SKM-1 treated with dmso at 0.1 percent for 144 hours (cell line): ENCODE measurements around the gene FMOD.
"Not testable (repeated sequence)": the region's sequence is repeated elsewhere in the genome, so short reads cannot be mapped to it uniquely, and the experiment has no call there.

Experiments used
- DNase-seq: peaks from one replicate; lab custom pipeline; 2025; ENCODE audit not compliant: unreplicated experiment; lab: John Stamatoyannopoulos, UW

The FMOD gene

DNA sequence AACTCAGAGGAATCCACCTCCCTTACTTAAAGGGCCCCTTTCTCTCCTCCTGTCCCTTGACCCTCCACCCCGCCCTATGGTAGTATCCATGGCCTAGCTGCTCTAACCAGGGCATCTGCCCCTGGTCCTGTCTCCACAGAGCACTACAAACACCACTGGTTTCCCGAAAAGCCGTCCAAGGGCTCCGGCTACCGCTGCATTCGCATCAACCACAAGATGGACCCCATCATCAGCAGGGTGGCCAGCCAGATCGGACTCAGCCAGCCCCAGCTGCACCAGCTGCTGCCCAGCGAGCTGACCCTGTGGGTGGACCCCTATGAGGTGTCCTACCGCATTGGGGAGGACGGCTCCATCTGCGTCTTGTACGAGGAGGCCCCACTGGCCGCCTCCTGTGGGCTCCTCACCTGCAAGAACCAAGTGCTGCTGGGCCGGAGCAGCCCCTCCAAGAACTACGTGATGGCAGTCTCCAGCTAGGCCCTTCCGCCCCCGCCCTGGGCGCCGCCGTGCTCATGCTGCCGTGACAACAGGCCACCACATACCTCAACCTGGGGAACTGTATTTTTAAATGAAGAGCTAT lies 43.9 kb downstream of the FMOD start:
- no peak for DNase-seq

DNA sequence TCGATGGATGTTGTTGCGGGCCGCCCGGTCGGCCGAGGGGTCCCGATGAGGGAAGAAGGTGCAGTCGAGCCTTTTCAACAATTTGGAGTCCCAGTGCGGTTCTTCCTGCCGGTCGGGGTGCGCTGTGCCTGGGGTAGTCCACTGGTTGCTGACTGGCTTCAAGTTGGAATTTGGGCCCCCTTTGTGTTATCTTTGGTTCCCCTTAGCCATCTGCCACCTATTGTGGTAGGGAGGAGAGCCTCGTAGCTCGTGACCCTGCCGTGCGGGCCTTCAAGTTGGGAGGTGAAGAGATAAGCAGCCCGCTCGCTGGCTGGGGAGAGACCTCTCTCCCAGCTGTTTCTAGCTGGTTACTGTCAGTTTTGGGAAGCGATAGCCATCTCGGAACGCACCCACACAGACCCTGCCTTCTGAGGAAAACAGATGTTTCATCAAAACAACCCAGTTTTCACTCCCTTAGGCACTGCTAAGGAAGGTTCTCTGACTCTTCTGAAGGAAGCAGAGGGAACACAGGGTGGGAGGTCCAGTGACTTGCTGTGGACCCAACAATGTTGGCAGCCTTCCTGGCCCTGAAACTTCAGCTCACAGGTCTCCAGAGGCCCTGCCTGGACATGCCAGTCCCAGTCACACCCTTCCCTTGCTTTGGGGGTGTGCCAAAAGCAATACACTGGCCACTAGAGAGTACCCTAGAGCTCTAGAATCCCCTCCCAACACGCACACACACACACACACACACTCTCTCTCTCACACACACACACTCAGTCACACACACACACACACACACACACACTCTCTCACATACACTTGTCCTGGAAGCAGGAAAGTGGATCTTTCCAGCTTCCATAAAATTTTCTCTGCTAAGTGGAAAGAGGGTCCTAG lies 44.6 kb downstream of the FMOD start:
- no peak for DNase-seq

DNA sequence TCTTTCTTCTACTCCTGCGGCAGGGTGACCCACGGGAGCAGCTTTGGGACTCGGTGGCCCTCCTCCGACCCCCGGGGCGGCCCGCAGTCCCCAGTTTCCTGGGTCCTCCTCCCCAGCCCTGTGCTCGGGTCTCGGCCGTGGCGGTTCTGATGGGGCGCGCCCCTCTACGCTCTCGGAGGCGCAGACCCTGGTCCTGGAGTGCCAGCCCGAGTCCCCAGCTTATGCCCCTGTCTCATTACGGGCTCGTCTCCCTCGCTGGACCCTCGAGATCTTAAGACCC lies 45.2 kb downstream of the FMOD start:
- no peak for DNase-seq

DNA sequence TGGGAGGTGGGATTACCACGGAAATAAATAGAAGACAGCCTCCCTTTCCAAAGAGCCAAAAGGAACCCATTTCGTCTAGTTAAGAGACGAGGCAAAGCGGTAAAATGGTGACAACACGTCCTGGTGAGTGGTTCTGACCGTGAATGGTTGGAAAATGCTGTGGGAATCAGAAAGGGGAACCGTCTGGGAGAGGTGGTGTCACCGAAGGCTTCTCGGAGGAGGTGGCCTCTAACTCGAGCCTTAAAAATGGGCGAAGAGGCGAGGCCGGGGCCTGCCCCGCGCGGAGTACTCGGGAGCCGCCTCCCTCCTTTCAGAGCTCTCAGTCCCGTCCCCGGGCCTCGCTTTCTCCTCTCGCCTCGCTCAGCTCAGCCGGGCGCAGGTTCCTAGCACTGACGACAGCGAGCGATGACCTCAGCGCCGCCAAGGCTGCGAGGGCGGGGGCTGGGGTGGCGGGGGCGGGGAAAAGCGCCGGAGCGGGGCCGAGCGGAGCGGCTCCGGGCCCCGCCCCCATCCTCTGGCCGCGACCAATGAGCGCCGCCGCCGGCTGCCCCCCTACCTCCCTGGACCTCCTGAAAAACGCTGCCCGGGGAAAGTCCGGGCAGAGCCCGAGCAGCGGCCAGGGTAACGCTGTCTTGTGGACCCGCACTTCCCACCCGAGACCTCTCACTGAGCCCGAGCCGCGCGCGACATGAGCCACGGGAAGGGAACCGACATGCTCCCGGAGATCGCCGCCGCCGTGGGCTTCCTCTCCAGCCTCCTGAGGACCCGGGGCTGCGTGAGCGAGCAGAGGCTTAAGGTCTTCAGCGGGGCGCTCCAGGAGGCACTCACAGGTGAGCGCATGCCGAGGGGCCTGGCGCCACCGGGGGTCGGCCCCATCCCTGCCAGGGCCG lies 45.8 kb downstream of the FMOD start, which contains the start of gene BTG2:
Gene BTG2 (plus strand): TSS at position 601 of the 890 bp plus-strand sequence. CDS start 88 bp downstream, at position 689.
- DNase-seq = peak; percentile 88

DNA sequence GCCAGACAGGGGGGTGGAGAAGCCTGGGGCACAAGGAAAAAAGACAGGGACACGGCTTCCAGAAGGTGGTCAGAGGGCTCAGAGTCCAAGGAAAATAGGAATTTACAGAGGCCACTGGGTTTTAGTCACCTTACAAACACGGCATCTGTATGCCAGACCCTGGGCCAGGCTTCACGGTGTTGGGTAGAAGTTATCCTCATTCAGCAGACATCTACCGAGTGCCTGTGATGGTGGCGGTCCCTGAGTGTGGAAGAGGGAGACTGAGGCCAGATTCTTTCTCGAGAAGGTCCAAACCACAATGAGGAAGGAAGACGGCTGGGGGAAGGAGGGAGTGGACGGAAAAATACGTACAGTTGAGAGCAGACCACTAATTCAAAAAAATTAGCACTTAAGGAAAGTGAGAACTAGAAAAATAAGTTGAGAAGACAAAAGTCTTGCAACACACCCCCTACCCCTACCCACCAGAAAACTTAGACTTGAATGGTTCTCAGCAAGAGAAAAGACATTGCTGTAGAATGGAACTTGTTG lies 46.5 kb downstream of the FMOD start:
- DNase-seq = peak; percentile 82

DNA sequence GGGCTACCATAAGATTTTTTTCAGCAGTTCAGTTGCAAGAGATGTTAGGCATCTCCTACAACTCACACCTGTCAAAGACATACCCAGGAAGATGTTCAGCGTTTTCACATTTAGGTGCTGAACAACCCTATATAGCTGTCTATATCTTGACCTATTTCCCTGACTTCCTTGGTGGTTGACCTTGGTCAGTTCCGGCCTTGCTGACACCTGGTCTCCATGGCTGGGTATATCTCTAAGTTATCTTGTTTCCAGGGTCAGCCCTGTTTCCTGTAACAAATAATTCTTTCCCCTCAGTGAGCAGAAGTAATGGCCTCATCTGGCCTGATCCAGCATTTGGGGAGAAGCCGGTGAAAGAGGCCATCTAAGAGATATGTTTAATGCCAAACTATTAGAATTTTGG lies 48.0 kb downstream of the FMOD start:
- no peak for DNase-seq

DNA sequence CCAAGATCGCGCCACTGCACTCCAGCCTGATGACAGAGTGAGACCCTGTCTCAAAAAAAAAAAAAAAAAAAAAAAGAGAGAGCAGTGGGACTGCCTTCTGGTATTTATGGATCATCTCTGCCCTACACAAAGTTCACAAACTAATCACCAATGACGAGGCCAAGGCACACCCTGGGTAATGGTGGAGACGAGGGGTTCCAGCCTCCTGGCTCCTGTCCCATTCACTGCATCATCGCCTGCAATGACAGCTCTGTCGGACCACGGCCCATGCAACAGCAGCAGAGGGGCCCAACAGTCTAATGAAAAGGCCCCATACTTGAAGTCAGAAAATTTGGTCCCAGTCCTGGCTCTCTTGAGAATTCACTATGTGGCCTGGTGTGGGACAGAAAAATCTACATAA lies 48.5 kb downstream of the FMOD start:
- DNase-seq = no peak

DNA sequence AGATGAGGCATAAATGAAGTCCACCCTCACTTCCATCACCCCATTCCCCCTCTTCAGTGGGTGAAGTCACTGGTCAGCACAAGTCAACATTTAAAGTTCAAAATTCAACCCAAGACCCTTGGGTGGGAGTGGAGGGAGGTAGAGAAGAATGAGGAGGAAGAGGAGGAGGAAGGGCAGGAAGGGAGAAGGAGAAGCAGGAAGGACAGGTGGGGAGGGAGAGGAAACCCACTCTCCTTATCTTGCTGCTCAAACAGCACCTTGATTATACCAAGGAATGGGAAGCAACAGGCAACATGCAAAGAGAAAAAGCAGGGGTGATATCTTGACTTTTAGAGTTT lies 49.6 kb downstream of the FMOD start:
- DNase-seq = no peak

DNA sequence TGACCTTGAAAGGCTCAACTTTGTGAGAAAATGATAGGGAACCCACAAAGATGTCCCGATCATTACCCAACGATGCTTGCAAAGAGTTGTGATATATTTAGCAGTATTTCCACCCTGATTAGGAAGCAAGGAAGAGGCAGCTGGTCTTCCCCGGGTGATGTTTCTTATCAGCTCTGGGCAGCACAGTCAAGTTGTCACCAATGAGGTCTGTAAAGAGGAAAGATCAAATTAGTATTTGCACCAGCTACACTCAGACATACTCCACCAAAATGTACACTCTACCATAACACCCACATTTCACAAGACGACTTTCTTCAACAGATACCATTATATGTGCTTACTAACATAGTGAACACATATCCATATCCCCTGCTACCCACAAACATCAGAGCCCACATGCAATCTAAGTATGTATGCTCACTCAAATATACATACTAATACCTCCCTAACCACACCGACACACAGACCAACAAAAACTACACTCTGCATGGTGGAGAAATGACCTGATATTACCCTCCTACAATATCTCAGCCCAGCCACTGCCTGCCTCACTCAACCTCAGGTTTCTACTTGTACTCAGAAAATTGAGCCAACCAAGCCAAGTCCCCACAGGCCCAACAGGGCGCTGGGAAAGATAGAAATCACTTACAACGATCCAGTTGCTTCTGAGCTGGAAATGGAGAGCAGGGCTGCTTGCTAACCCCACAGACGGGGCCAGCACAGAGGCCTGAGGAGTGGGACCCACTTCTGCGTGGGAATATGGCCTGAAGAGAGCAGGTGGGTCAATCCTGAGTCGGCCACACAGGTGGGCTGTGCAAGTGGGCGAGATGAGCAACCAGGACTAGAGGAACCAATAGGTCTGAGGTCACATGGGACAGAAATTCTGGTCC lies 50.2 kb downstream of the FMOD start:
- DNase-seq = peak; percentile 92

DNA sequence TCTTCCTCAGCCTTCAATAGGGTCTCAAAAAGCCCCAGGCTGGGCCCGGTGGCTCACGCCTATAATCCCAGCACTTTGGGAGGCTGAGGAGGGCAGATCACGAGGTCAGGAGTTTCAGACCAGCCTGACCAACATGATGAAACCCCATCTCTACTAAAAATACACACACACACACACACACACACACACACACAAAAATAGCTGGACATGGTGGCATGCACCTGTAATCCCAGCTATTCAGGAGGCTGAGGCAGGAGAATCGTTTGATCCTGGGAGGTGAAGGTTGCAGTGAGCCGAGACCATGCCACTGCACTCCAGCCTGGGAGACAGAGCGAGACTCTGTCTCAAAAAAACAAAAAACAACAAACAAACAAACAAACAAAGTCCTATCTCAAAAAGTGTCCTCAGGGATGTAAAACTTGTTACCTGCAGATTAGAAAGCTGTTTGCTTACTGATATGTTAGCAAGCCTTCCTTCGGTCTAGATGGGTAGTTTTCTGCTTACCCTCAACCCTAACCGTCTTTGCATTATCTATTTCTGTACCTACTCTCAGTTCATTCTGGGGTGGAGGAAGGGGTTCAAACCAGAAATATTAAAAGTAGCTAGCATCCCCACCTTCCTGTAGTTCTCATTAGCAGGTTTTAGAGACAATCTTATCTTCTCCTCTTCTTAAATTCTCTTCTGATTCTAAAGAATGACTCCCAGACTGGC lies 51.0 kb downstream of the FMOD start:
- not testable (repeated sequence) for DNase-seq

DNA sequence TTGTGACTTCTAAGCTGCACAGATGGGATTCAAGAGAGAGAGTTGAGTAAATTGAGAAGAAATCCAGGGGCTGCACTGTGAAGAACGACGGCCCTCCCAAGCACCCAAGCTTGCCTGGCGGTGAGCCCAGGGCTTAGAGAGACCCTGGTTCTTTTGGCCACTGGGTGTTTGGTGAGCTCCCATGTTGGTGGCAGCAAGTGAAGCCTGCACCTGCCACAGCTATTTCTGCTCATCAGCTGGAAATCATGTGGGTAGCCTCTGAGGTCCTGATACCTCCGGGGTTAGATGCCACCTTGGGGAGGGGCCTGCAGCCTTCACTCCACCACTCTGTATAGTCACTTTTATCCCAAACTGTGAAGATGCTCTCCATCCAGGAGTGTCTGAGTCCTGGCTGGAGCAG lies 51.8 kb downstream of the FMOD start:
- DNase-seq = no peak

DNA sequence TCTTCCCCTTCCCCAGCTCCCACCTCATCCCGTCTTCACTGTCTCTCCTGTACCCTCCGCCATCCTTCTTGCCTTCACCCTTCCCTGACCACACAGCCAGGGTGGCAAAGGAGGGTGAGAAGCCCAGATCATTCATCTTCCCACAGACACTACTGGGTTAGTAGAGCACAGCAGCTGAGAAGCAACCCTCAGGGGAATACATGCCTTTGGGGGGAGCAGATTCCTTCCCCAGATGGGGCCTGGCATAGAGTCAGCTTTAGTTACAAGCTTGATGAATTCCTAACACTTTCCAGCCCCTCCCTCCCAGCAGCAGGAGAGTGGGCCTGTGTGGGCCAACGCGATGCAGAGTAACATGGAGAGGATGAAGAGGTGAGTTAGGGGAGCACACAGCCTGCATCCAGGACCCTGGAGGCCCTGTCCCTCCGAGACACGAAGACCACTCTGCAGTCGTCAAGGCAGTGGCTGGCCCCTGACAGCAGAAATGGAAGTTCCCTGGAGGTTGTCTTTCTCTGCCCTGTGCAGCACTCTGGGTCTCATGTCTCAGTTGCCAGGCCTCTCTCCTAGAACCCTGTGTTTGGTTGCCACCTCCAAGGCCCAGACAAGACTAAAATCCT lies 54.4 kb downstream of the FMOD start:
- no peak for DNase-seq

DNA sequence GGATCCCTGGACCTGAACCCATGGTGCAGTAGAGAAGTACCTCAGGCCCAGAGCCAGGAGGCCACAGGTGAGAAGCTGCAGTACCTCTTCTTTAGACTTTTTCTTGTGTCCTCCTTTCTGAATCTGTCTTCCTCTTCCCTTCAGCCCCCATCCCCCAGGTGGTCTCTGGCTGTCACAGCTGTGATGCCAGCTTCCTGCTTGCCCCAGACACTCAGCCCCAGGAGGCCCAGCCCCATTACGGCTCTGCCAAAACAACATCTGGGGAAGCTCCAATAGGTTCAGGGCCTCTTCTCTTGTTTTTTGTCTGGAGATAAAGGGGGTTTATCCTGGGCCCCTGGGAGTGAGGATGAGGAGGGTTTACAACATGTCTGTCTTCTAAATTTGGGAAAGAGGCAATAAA lies 55.1 kb downstream of the FMOD start:
- no peak for DNase-seq

DNA sequence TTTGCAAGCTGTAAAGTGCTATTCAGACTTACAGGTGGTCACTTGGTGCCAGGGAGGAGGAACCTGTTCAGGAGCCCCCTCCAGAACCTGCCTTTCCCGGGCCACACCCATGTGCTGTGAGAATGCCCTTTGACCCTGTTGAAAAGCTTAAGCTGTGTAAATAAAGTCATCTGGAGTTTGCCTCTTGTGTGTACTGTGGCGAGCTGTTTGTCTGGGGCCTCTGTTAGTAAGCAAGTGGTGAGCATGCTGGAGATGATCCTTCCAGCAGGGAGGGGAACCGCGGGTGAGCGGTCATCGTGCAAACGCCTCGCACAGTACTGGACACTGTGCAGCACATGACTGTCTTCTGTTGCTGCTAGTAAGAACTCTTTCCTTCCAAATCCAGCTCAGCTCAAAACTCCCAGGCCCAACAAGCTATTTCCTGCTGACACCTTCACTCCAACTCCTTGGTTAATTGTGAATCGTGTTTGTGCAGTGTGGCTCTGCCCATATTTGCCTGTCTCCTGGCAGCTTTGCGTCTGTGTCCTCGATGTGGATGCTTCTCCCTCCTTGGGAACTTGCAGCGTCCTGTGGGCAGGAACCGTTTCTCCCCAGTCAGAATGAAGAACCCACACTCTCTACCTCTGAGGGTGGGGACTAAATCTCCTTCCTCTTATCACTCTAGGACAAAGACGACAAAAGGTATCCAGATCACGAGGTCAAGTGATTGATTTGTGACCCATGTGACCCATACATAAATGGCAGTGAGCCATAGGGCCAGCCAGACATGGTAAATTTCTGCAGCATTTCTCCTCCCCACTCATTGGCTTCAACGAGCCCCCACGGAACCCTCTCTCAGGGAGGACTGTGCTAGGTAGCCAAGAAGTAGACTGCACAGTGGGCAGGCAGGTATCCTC lies 59.5 kb downstream of the FMOD start:
- no peak for DNase-seq
